Raji (cell line): ENCODE measurements around the gene GPATCH4.

Source experiments
- POLR2A ChIP-seq: IDR thresholded peaks from 2 replicates; pipeline ENCODE4 v1.6.1; 2011; ENCODE audit warnings: low read depth, low read length, control low read depth; ENCODE audit not compliant: insufficient read depth

Gene GPATCH4

DNA sequence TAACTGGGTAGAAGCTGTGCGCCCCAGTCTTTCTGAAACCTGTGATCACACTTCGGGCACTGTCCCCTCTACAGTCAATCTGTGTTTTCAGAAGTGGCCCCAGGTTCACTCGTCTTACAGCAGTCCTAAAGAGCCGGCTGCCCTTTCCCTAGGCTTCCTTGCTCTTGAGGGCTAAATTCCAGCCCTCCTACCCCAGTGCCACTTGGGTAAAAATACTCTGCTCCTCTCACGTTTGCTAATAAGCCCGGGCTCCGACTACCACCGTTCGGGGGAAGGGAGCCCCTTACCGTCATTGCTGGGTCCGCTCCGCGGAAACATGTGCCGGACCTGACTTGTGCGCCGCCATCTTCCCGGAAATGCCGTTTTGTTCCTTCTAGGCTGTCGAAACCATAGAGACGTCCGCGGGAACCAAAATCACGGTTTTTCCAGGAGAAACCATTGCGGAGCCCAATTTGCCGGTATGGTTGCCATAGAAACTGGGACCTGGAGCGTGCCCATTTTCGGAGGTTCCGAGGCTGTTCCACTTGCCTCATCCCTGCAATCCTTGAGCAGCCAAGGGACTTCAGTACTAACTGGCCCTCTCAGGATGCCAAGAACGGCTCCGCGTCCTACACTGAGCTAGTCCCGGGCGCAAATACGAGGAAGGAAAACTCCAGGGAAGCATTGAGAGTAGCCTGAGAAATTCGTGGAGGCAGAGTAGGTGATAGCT is at the start of gene GPATCH4:
Gene GPATCH4 (minus strand): TSS at position 358 of the 709 bp plus-strand sequence.
- TF ChIP-seq POLR2A: peak; percentile 83

DNA sequence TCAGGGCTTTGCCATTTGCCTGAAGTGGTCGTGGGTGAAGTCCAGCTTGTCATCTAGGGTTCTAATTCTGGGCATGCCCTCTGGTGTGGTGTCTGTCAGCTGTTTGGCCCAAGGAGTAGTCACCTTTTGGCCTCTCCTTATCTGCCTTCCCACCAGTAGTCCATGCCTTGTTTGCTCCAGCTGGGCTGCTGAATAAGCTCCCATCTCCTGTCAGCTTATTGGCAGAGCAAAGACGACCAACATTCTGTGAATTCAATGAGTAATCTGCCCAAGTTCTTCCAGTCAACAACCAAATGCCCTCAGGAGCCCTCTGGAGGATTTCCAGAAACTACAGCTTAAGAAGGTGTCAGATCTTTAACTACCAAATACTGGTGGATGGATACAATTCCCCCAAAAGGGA is 47.7 kb upstream of the GPATCH4 start:
- no peak for TF ChIP-seq POLR2A

DNA sequence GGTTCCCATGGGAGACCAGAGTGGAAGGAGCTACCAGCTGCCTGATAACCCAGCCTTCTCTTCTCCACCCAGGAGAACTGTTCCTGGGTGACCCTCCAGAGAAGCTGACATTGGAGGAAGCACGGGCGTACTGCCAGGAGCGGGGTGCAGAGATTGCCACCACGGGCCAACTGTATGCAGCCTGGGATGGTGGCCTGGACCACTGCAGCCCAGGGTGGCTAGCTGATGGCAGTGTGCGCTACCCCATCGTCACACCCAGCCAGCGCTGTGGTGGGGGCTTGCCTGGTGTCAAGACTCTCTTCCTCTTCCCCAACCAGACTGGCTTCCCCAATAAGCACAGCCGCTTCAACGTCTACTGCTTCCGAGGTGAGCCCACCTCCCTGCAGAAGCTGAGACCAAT is 47.2 kb upstream of the GPATCH4 start:
- no peak for TF ChIP-seq POLR2A

DNA sequence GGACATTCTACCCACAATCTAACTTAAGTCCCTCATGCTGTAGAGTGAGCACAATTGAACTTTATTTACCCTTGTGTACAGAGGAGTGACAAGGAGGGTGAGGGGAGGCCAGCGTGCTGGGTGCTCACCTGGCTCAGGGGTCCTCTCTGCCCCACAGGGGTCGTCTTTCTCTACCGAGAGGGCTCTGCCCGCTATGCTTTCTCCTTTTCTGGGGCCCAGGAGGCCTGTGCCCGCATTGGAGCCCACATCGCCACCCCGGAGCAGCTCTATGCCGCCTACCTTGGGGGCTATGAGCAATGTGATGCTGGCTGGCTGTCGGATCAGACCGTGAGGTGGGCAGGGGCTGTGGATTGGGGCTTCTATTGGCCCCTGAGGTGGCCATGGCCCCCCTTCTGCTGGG is 46.1 kb upstream of the GPATCH4 start:
- TF ChIP-seq POLR2A: no peak

DNA sequence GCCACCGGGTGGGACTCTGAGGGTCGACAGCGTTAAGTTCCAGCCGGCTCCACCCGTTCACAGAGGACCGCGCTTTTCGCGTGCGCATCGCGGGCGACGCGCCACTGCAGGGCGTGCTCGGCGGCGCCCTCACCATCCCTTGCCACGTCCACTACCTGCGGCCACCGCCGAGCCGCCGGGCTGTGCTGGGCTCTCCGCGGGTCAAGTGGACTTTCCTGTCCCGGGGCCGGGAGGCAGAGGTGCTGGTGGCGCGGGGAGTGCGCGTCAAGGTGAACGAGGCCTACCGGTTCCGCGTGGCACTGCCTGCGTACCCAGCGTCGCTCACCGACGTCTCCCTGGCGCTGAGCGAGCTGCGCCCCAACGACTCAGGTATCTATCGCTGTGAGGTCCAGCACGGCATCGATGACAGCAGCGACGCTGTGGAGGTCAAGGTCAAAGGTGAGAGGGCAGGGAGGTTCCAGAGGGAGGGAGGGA is 45.5 kb upstream of the GPATCH4 start:
- TF ChIP-seq POLR2A: no peak

DNA sequence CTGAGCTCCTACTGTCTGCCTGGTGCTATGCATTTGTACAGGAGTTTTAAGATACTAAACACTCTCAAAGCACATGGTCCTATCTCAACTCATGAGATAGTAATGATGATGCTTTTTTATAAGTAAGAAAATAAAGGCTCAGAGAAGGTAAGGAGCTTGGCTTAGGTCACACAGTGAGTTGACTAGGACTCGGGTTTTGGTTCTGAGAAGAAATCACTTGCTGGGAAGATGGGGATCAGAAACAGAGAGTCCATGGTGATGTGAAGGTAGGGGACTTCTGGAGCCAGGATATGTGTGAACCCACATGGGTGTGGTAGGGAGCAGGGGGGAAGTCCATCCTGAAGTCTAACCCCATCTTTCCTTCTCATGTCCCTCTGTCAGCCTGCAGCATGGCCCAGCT is 44.4 kb upstream of the GPATCH4 start:
- no peak for TF ChIP-seq POLR2A

DNA sequence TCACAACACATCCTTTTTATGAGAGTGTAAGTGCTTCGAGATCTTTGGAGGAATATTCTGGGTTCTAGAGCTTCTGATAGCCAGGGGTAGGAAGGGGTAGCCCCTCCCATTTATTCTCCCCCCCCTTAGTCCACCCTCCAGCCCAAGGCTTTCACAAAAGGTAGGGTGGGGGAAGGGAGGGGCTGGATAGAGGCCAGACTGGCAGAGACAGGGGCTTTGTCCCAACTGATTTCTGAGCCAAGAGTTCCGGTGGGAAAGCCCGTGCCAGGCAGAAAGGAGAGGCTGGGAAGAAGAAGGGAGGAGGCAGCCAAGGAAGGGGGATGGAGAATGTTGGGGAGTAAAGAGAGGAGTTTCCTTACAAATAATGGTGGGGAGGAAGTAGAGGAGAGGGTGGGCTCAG is 43.8 kb upstream of the GPATCH4 start:
- no peak for TF ChIP-seq POLR2A

DNA sequence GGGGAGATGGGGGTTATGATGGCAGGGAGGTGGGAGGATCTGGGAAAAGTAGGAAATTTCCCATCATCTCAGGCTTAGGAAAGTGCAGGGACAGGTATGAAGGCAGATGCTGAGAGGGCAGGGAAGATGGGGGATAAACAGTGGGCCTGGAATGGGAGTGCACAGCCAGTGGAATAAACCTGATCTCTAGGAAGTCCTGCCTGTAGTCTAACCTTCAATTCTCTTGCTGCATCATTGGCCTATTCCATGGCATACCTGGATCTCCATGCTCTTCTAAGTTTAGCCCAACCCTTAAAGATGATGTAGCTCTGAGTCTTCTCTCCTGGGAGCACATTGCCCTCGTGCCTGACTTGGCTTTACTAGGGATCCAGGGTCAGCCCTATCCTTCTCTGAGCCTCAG is 43.4 kb upstream of the GPATCH4 start:
- TF ChIP-seq POLR2A: no peak

DNA sequence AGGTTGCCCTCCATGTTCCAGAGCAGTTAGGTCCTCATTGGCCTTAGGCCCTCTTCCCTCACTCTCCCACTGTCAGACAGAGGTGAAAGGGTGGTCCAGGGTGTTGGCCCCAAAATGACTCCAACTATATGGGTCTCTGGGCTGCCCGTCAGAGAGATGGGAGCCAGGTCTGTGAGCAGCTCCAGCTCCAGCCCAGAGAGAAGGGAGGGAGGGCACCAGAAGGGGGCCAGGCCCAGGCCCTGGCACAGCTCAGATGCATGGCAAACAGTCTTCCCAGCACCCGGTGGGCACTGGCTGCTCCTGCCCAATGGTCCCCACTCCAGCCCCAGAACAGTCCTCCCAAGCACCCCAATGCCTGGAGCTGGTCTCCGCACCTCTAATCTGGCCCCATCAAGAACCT is 42.9 kb upstream of the GPATCH4 start:
- TF ChIP-seq POLR2A: no peak

DNA sequence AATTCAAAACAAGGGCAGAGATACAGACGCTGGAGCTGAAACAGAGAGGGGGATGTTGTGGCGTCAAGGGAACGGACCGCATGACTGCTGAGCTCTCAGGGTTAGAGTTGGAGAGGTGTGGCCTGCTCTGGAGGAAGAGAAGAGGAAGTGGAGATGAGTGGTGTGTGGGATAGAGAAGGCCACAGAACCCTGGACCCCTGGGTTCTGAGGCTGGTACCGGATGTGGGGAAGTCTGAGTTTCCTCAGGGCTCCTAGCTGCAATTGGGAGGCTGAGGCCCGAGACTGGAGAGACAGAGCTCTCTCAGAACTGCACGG is 42.5 kb upstream of the GPATCH4 start:
- TF ChIP-seq POLR2A: no peak

DNA sequence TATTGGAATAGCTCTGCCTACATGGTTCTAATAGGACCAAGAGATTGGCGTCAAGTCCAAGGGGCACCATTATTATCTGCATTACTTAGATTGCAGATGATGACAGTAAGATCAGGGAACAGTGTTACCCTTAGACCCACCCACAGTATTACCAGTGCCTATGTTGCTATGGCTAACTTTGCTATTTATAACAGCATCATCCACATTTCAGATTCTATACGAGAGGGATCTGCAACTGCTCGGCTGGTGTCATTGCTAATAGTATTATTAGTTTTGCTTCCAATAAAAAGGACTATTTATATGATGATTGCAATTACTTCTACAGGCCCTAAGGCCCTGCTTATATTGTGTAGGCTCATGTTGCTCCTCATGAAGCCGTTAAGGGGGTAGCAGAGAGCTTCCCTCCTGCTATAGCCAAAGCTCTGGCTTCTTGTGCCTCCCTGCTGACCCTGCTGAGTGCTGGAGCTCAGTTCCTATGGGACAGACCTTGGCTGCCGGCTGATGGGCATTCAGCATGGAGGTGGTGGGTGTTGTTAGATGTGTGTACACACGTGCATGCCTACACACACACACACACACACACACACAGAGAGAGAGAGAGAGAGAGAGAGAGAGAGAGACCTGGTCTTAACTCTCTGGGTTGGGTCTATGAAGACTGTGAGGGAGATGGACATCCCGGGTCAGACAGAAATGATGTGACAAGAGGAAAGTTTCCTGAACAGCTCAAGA is 41.9 kb upstream of the GPATCH4 start:
- no peak for TF ChIP-seq POLR2A

DNA sequence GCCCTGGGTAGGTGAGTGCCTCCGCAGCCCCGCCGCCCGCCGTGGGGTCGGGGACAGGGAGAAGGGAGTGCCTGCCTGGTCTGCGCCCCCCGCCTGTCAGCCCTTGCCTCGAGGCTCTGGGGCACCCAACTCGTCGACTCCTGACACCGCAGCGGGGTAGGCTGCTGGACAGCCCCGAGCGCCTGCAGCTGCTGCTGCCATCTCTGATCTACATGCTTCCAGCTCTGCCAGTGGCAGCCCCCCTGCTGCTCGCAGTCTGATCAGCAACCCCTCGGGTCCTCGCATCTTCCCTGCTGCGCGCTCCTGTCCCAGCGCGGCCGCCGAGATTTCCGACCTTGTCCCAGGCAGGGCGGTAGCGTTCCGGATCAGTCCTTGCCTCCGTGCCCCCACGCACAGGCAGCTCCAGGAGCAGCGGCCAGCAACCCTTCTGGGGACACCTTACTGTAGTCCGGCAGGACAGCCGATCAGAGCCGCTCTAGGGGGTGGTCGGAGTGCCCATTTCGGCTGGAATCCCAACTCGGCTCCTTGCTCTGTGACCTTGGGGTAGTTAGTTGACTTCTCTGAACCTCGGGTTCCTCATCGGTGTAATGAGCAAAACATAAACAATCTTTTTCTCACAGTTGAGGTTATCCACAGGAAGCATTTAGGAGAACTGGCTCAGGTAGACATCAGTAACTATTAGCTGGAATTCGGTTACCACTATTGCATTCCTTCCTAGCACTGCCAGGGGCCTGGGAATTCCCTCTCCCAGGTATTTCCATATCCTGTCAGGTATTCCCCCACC is 41.2 kb upstream of the GPATCH4 start:
- TF ChIP-seq POLR2A: no peak

DNA sequence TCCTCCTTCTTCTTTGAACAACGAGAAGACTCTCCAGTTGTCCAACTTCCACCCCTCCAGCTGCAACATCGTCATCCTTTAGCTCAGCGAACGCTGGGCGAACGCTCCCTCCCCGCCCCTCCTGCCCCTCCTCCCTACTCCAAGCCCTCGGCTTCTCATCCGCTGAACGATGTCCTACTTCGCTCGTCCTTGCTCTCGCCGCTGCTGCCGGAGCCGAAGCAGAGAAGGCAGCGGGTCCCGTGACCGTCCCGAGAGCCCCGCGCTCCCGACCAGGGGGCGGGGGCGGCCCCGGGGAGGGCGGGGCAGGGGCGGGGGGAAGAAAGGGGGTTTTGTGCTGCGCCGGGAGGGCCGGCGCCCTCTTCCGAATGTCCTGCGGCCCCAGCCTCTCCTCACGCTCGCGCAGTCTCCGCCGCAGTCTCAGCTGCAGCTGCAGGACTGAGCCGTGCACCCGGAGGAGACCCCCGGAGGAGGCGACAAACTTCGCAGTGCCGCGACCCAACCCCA is 40.5 kb upstream of the GPATCH4 start, which contains the start of gene BCAN:
Gene BCAN (plus strand): TSS at position 357 of the 504 bp plus-strand sequence. CDS start 3,938 bp downstream, outside the sequence.
- no peak for TF ChIP-seq POLR2A

DNA sequence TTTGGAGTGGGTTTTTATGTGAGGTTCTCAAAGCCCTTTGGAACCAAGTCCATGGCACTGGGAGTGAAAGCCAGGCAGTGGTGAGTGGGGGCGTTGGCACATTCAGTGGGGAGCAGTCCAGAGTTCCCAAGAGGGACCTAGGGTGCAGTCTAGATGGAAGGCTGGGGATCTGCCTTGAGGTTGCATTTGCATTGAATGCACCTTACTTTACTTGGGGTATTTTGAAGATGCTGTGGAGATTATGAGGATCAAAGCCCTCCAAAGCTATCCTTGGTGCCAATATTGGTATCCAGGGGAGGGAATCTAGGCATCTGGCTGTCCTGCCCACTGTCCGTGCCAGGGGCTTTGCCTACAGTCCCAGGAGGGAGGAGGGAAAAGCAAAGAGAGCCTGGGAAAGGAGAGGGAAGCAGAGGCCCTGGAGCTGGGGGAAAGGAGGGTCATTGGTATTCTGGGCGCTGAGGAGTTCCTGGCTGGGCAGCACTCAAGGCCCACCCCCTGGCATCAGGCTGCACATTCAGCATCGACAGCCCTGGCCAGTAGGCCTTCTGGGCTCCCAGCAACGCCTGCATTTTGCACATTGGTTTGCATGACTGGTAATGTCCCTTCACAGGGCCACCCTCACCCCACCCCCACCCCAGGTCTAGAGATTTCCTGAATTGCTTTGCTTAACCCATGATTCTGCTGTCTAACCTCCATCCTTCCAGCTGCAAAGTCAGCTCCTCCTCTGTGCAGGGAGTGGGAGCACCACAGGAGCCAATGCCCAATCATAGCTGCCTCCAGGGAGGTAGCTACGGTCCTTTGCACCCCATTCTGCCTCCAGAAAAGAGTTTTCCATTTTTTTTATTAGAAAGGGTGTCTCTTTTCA is 39.8 kb upstream of the GPATCH4 start:
- TF ChIP-seq POLR2A: no peak
